K562 (cell line): Measurements from ENCODE around the gene ZNF548. TPM values are rescaled to one million over a fixed set of nuclear protein-coding genes. Genes with fewer than 3 reads are reported as not detected.

Source experiments
- BHLHE40 ChIP-seq: IDR thresholded peaks from 2 replicates; pipeline ENCODE4 v1.6.1; 2011; ENCODE audit warnings: low read length, improper control_type of control experiment
- BMI1 ChIP-seq: fragments of 150-350 bp; IDR thresholded peaks from 2 replicates; pipeline ENCODE4 v1.6.1; 2014; ENCODE audit warnings: low read length
- CBFB ChIP-seq: sonication (generic); formaldehyde crosslinking; IDR thresholded peaks from 2 replicates; pipeline ENCODE4 v1.4.0; 2020; ENCODE audit warnings: mild to moderate bottlenecking, missing genetic modification reagents
- CBX5 ChIP-seq: IDR thresholded peaks from 2 replicates; pipeline ENCODE4 v1.6.1; 2014; ENCODE audit warnings: low read depth, borderline replicate concordance
- CSDE1 ChIP-seq, 2 experiments: fragments of 450-650 bp; IDR thresholded peaks; 2 replicates each; pipeline ENCODE4 v1.6.1; 2016; ENCODE audit warnings: mild to moderate bottlenecking in 1 of 2
- CXXC5 ChIP-seq: fragments of 250-450 bp; sonication (Bioruptor Pico); IDR thresholded peaks from 2 replicates; pipeline ENCODE4 v1.8.0; 2022; ENCODE audit warnings: inconsistent platforms, mild to moderate bottlenecking, moderate library complexity
- EWSR1 ChIP-seq: fragments of 450-650 bp; IDR thresholded peaks from 2 replicates; pipeline ENCODE4 v1.6.1; 2018; ENCODE audit warnings: borderline replicate concordance, mild to moderate bottlenecking, low read depth, moderate library complexity; ENCODE audit not compliant: partially characterized antibody
- FOXA3 ChIP-seq, 2 experiments: fragments of 450-650 bp in 1 of 2; sonication (generic) in 1 of 2; formaldehyde crosslinking; IDR thresholded peaks in 1 of 2; conservative IDR thresholded peaks in 1 of 2; 2 replicates each; pipeline versions ENCODE4 v1.4.0 to v1.8.0; 2020 to 2022; ENCODE audit warnings: mild to moderate bottlenecking in 2 of 2, missing genetic modification reagents in 1 of 2
- FOXM1 ChIP-seq, 2 experiments: fragments of 450-650 bp in 1 of 2; sonication (generic) in 1 of 2; formaldehyde crosslinking in 1 of 2; IDR thresholded peaks; 2 replicates each; pipeline versions ENCODE4 v1.6.1 to v1.9.0; 2017 to 2022; ENCODE audit warnings: low read depth in 2 of 2, mild to moderate bottlenecking in 2 of 2, missing genetic modification reagents in 1 of 2, moderate library complexity in 1 of 2
- HNRNPLL ChIP-seq: fragments of 200-400 bp; formaldehyde crosslinking; IDR thresholded peaks from 2 replicates; pipeline ENCODE4 v1.6.1; 2017; ENCODE audit warnings: low read length, low read depth, mild to moderate bottlenecking; ENCODE audit not compliant: poor library complexity, severe bottlenecking
- HNRNPUL1 ChIP-seq: fragments of 200-400 bp; formaldehyde crosslinking; IDR thresholded peaks from 2 replicates; pipeline ENCODE4 v1.6.1; 2017; ENCODE audit warnings: low read length
- NR3C1 ChIP-seq: sonication (generic); formaldehyde crosslinking; IDR thresholded peaks from 2 replicates; pipeline ENCODE4 v1.8.1; 2022; ENCODE audit warnings: missing genetic modification reagents
- NR4A1 ChIP-seq, 2 experiments: fragments of 250-450 bp in 1 of 2; fragments of 450-650 bp in 1 of 2; sonication (Bioruptor Pico) in 1 of 2; IDR thresholded peaks; 2 replicates each; pipeline versions ENCODE4 v1.4.0 to v1.6.1; 2016 to 2020; ENCODE audit warnings: mild to moderate bottlenecking in 2 of 2, missing compliant biosample characterization in 1 of 2, missing genetic modification characterization in 1 of 2, moderate library complexity in 1 of 2
- RB1 ChIP-seq: fragments of 450-650 bp; IDR thresholded peaks from 2 replicates; pipeline ENCODE4 v1.6.1; 2017; ENCODE audit warnings: low read depth, mild to moderate bottlenecking
- RBFOX2 ChIP-seq: fragments of 200-400 bp; formaldehyde crosslinking; IDR thresholded peaks from 2 replicates; pipeline ENCODE4 v1.6.1; 2017; ENCODE audit warnings: low read depth, mild to moderate bottlenecking, low read length, moderate library complexity
- SMAD3 ChIP-seq: fragments of 450-650 bp; formaldehyde crosslinking; conservative IDR thresholded peaks from 2 replicates; pipeline ENCODE4 v1.4.0; 2020; ENCODE audit warnings: mild to moderate bottlenecking
- SNIP1 ChIP-seq: fragments of 450-650 bp; IDR thresholded peaks from 2 replicates; pipeline ENCODE4 v1.7.1; 2017; ENCODE audit warnings: low read depth, mild to moderate bottlenecking
- TARDBP ChIP-seq: fragments of 450-650 bp; IDR thresholded peaks from 2 replicates; pipeline ENCODE4 v1.6.1; 2016
- TCF7L2 ChIP-seq: fragments of 150-350 bp; IDR thresholded peaks from 2 replicates; pipeline ENCODE4 v1.6.1; 2016; ENCODE audit warnings: low read depth, mild to moderate bottlenecking, low read length, moderate library complexity
- ZBTB8A ChIP-seq: fragments of 450-650 bp; IDR thresholded peaks from 2 replicates; pipeline ENCODE4 v1.6.1; 2018; ENCODE audit warnings: mild to moderate bottlenecking, moderate library complexity; ENCODE audit not compliant: partially characterized antibody
- ZNF24 ChIP-seq: fragments of 450-650 bp; IDR thresholded peaks from 2 replicates; pipeline ENCODE4 v1.6.1; 2016
- ZNF253 ChIP-seq: fragments of 250-450 bp; sonication (Bioruptor Pico); conservative IDR thresholded peaks from 2 replicates; pipeline ENCODE4 v1.6.1; 2021; ENCODE audit warnings: mild to moderate bottlenecking
- ZNF507 ChIP-seq: conservative IDR thresholded peaks from 2 replicates; pipeline ENCODE4 v1.6.1; 2017; ENCODE audit warnings: missing genetic modification characterization, missing compliant biosample characterization
- polyA plus RNA-seq, 8 experiments: library from polyadenylated mRNA; depleted of rRNA in 4 of 8; stranded (reverse) in 5 of 8; unstranded in 3 of 8; fragments of >200 nt; fragmentation: Nextera tagmentation in 2 of 8; fragmentation: Illumina TruSeq in 1 of 8; extraction: Ambion mirVana in 2 of 8; extraction: Trizol in 1 of 8; gene quantifications; 2 replicates each; pipeline versions ENCODE4 v1.2.1 to v1.2.3, GENCODE V29; 2011 to 2014; ENCODE audit warnings: inconsistent platforms in 1 of 8, missing spikeins in 1 of 8
- total RNA-seq, 7 experiments: library from RNA; depleted of rRNA in 6 of 7; stranded (reverse); fragments of >200 nt in 6 of 7; fragmentation: Illumina TruSeq in 2 of 7; extraction: Trizol in 2 of 7; gene quantifications; 2 replicates each; pipeline versions ENCODE4 v1.2.1 to v1.2.3, GENCODE V29; 2011 to 2021; ENCODE audit warnings: low replicate concordance in 1 of 7
- TF ChIP-seq, protein P1 (sequence below): fragments of 250-450 bp; sonication (Bioruptor Pico); IDR thresholded peaks from 2 replicates; pipeline ENCODE4 v1.8.0; 2022; ENCODE audit warnings: inconsistent platforms, mild to moderate bottlenecking, moderate library complexity, borderline replicate concordance
- TF ChIP-seq, protein P2 (sequence below): fragments of 450-650 bp; IDR thresholded peaks from 2 replicates; pipeline ENCODE4 v1.6.1; 2014; ENCODE audit warnings: low read depth, mild to moderate bottlenecking, moderate library complexity, borderline replicate concordance
- TF ChIP-seq, protein P3 (sequence below): conservative IDR thresholded peaks from 2 replicates; pipeline ENCODE4 v1.6.1; 2011; ENCODE audit warnings: low read depth, mild to moderate bottlenecking, low read length; ENCODE audit not compliant: control insufficient read depth

The ZNF548 gene
- total and polyA plus RNA-seq, 9 of the 15 experiments (the other 6 are each of a cell fraction or from before 2014, with no cell fraction given), result 1.5 to 8.7 (median 4.5) TPM

DNA sequence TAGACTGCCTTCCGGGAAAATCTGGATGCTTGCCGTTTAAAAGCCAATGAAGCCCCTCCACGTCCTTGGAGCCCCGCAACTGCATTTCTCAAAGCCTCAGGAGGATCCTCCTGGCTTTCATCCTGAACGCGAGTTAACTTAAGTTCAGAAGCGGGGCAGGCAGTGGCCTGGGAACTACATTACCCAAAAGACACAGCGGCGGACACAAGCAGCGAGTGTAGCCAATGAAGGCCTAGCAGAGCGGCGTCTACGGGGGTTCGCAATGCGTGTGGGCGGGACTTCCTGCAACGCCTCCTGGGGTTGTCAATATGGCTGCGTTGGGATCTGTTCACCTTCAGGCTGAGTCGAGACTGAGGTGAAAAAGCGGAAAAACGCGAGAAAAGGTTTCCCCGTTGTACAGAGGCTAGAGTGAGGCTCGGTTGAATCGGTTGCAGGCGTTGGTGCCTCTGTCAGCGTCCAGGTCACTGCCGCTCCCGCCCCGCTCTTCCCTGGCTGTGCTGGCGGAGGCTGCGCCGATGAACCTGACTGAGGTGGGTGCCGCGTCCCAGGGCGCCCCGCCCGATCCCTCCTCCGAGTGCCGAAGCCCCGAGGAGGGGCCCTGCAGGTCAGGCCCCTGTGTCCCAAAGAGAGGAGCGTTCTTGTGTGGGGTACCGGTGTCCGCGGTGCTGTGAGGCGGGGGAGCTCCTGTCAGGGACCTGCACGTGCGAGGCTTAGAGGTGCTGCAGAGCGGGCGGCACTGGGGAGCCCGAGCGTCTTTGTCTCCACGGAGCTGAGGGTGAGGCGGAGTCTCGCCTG, 21.4 kb downstream of the ZNF548 start, which contains the start of gene ZNF17 (continued):
- TF ChIP-seq BHLHE40 (peak; percentile 83), TARDBP (no peak), SNIP1 (no peak), FOXA3 (CRISPR knock-in tag; conservative IDR thresholded peaks at IDR 0.05 in 1 of 2, IDR thresholded peaks at IDR 0.05 in 1 of 2) (peak in 1 of 2 experiments; percentile 90; a peak in 2 of 4 replicates), ZBTB8A (no peak), EWSR1 (no peak), RB1 (no peak; the same call in 1 of the 2 replicates), SMAD3 (CRISPR knock-in tag) (no peak), HNRNPUL1 (no peak), ZNF253 (CRISPR knock-in tag) (no peak), NR4A1 (CRISPR knock-in tag; IDR thresholded peaks at IDR 0.05) (no peak), NR4A1 (tag; IDR thresholded peaks at IDR 0.05) (no peak), ZNF507 (tag) (no peak), CXXC5 (CRISPR knock-in tag) (peak; percentile 97), NR3C1 (CRISPR knock-in tag) (no peak), CBX5 (no peak), BMI1 (no peak), HNRNPLL (peak; percentile 11), FOXM1 (IDR thresholded peaks at IDR 0.05; ENCODE audit: low read depth) (no peak), FOXM1 (CRISPR knock-in tag; IDR thresholded peaks at IDR 0.05; ENCODE audit: low read depth) (no peak), CBFB (CRISPR knock-in tag) (no peak), CSDE1 (IDR thresholded peaks at IDR 0.05) (no peak), TCF7L2 (no peak), ZNF24 (no peak), RBFOX2 (peak; percentile 62)
- TF ChIP-seq, protein P1, sequence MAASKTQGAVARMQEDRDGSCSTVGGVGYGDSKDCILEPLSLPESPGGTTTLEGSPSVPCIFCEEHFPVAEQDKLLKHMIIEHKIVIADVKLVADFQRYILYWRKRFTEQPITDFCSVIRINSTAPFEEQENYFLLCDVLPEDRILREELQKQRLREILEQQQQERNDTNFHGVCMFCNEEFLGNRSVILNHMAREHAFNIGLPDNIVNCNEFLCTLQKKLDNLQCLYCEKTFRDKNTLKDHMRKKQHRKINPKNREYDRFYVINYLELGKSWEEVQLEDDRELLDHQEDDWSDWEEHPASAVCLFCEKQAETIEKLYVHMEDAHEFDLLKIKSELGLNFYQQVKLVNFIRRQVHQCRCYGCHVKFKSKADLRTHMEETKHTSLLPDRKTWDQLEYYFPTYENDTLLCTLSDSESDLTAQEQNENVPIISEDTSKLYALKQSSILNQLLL, result no peak
- TF ChIP-seq, protein P2, sequence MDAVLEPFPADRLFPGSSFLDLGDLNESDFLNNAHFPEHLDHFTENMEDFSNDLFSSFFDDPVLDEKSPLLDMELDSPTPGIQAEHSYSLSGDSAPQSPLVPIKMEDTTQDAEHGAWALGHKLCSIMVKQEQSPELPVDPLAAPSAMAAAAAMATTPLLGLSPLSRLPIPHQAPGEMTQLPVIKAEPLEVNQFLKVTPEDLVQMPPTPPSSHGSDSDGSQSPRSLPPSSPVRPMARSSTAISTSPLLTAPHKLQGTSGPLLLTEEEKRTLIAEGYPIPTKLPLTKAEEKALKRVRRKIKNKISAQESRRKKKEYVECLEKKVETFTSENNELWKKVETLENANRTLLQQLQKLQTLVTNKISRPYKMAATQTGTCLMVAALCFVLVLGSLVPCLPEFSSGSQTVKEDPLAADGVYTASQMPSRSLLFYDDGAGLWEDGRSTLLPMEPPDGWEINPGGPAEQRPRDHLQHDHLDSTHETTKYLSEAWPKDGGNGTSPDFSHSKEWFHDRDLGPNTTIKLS, result peak; percentile 73
- TF ChIP-seq, protein P3, sequence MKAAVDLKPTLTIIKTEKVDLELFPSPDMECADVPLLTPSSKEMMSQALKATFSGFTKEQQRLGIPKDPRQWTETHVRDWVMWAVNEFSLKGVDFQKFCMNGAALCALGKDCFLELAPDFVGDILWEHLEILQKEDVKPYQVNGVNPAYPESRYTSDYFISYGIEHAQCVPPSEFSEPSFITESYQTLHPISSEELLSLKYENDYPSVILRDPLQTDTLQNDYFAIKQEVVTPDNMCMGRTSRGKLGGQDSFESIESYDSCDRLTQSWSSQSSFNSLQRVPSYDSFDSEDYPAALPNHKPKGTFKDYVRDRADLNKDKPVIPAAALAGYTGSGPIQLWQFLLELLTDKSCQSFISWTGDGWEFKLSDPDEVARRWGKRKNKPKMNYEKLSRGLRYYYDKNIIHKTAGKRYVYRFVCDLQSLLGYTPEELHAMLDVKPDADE, result peak; percentile 72
